HG03060 (cell line): Measurements from ENCODE around the gene NFIC.
A peak's percentile ranks its signal among the peaks of the same experiment; 100 is the strongest.
"Not testable (repeated sequence)": the region's sequence is repeated elsewhere in the genome, so short reads cannot be mapped to it uniquely, and the experiment has no call there.

Experiments
- ATAC-seq: cut with Tn5 transposase; IDR thresholded peaks from one replicate; pipeline ENCODE4 v1.9.1; 2021; ENCODE audit warnings: low read depth, moderate number of reproducible peaks; ENCODE audit not compliant: unreplicated experiment

The NFIC gene

DNA sequence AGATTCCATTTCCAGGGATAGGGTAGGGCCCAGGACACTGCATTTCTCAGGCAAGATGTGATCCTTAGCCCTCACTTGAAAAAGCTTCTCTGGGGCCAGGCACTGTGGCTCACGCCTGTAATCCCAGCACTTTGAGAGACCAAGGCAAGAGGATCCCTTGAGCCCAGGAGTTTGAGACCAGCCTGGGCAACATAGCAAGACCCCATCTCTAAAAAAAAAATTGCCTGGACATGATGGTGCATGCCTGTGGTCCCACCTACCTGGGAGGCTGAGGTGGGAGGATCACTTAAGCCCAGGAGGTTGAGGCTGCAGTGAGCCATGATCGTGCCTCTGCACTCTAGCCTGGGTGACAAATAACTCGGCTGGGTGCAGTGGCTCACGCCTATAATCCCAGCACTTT is 80.3 kb downstream of the NFIC start:
- ATAC-seq, result not testable (repeated sequence)

DNA sequence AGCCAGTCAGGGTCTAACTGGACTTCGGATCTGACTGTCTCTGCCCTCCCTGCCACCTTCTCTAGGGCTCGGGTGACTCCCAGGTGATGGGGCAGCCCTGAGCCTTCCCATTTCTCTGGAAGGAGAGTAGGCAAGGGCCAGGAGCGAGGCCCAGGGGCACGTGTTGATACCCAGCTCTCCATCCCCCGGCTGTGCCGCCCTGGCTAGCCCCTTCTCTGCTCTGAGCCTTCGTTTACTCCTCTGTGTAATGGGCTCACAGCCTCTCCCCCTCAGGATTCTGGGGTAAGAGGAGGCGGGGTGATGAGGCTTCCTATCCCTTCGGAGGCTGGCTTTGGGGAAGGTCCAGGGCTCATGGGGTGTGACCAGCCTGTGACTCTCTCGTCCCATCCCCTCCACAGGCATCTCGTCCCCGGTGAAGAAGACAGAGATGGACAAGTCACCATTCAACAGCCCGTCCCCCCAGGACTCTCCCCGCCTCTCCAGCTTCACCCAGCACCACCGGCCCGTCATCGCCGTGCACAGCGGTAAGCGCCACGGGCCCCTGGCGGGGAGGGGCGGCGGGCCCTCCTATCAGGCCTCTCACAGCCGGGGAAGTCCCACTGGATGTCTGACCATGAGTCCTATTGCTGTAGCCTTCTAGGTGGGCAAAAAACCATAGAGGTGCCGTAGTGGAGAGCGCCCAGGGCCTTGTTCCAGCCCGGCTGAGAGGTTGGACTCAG is 82.4 kb downstream of the NFIC start:
- no peak for ATAC-seq

DNA sequence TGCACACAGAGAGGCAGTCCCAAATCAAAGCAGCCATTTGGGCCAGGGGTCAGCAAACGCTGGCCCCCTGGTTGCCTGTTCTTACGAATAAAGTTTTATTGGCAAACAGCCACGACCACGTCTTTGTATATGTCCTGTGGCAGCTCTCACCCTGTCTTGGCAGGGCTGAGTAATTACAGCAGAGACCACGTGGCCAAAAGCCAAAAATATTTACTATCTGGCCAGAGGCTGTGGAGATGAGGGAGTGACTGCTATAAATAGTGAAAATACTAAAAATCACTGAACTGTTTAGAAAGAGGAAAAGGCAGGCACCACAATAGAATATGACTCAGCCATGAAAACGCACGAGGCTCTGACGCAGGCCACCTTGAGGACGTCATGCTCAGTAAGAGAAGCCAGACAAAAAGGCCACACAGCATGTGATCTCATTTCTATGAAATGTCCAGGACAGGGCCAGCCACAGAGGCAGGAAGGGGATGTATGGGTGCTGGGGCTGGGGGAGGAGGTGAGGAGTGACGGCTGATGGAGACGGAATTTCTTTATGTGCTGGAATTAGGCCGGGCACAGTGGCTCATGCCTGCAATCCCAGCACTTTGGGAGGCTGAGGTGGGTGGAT is 84.5 kb downstream of the NFIC start:
- ATAC-seq, result peak; percentile 61

DNA sequence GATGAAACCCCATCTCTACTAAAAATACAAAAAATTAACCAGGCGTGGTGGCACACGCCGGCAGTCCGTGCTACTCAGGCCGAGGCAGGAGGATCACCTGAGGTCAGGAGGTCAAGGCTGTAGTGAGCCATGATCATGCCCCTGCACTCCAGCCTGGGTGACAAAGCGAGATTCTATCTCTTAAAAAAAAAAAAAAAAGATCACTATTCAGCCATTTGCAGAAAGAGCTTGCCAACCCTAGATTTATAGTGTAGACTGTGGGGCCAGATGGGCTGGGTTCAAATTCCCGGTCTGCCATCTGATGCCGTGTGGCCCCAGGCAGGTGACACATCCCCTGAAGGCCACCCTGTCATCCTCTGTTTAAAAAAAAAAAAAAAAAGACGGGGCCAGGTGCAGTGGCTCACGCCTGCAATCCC is 85.1 kb downstream of the NFIC start:
- no peak for ATAC-seq

DNA sequence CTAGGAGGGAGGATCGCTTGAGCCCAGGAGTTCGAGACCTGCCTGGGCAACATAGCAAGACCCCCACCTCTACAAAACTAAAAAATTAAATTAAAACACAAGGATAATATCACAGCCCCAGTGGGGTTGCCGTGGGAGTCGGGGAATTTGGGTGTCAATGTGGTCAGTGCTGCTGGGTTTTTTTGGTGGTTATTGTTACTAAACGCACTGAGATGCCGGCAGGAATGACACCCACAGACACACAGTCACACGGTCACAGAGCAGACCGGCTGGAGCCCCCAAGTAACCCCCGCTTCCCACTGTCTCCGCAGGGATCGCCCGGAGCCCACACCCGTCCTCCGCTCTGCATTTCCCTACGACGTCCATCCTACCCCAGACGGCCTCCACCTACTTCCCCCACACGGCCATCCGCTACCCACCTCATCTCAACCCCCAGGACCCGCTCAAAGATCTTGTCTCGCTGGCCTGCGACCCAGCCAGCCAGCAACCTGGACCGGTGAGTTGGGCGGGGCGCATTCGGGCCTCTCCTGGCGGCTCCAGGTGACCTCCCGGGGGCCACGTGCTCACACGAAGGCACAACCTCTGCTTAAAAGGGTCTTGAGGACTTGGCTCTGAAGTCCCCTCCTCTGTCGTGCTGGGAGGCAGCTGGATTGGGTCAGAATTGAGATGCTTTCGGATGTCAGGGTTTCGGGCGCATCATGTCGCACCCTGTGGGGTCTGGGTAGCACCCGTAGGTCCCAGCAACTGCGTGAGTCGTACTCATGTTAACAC is 86.0 kb downstream of the NFIC start:
- no peak for ATAC-seq

DNA sequence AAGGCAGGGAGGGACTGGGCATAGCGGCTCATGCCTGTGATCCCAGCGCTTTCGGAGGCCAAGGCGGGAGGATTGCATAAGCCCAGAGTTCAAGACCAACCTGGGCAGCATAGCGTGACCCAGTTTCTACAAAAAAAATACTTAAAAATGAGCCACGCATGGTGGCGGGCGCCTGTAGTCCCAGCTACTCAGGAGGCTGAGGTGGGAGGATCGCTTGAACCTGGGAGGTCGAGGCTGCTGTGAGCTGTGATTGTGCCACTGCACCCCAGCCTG is 86.5 kb downstream of the NFIC start:
- ATAC-seq, result not testable (repeated sequence)

DNA sequence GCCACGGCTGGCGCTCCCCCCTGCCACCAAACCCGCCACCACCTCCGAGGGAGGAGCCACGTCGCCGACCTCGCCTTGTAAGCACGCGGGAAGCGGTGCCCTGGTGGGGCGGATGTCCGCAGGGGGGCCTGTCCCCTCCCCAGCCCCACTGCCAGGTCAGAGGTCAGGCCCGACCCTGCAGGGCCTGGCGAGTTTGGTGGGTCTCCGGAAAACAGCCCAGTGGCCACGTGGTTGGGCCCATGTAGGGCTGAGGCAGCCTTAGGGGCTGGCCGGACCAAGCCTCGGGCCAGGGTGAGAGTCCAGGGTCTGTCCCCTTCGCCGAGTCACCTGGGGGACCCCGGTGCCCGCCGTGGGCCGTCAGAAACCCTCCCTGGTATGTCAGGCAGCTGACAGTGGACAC is 87.5 kb downstream of the NFIC start:
- ATAC-seq, result no peak

DNA sequence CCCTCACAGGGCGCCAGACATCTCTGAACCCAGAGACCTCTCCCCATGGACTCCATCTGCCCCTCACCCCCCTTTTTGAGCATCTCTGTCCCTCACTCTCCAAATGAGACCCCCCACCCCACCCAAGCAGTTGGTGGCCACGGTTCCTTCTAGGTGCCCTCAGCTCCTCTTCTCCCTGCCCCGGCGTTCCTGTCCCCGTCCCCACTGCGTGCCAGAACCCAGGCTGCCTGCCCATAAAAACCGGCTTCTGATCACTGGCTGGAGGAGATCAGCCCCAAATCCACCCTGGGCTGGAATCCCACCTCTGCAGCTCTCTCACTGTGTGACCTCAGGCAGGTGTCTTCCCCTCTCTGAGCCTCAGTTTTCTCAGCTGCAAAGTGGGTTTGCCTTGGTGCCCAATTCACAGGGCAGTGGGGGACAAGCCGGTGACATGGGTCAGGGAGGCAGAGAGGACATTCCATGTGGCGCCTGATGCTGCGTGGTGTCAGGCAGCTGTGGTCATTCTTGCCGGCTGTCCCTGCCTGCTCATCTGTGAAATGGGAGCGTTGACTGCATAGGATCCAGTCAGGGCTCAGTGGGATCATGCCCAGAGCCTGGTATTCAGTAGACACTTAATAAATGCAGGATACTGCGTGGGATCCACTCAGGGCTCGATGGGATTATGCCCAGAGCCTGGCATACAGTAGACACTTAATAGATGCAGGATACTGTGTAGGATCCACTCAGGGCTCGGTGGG is 88.4 kb downstream of the NFIC start:
- ATAC-seq, result no peak

DNA sequence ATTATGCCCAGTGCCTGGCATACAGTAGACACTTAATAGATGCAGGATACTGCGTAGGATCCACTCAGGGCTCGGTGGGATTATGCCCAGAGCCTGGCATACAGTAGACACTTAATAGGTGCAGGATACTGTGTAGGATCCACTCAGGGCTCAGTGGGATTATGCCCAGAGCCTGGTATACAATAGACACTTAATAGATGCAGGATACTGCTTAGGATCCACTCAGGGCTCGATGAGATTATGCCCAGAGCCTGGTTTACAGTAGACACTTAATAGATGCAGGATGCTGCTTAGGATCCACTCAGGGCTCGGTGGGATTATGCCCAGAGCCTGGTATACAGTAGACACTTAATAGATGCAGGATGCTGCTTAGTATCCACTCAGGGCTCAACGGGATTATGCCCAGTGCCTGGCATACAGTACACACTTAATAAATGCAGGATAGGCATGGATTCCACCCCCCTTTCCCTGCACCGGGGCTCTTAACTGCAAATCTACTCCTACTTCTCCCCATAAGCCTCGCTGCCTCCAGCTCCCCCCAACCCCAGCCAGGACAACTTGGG is 89.1 kb downstream of the NFIC start:
- no peak for ATAC-seq

DNA sequence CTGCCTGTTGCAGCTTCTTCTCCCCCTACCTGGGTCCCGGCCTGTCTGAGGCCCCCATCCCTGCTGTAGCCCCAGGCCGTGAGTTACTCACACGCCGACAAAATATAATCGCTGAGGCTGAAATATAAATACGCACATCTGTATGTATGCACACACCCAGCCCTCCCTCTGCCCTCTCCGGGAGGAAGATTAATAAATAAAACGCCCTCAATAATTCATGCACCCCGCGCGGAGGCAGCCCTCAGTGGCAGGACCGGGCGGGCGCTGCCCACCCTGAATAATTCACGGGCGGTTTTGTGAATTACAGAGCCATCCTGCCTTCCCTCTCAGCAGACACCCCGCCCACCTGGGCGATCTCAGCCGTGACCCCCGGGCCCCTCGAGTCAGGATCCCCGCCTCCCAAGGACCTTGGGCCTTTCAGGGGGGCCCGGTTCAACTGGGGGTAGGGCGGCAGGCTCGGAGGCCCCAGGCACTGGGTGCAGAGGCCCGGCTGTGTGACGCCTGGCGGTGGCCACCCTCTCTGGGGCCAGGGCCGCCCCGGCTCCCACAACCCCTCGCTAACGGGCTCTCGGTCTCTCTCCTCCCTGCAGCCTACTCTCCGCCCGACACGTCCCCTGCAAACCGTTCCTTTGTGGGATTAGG is 89.7 kb downstream of the NFIC start:
- no peak for ATAC-seq

DNA sequence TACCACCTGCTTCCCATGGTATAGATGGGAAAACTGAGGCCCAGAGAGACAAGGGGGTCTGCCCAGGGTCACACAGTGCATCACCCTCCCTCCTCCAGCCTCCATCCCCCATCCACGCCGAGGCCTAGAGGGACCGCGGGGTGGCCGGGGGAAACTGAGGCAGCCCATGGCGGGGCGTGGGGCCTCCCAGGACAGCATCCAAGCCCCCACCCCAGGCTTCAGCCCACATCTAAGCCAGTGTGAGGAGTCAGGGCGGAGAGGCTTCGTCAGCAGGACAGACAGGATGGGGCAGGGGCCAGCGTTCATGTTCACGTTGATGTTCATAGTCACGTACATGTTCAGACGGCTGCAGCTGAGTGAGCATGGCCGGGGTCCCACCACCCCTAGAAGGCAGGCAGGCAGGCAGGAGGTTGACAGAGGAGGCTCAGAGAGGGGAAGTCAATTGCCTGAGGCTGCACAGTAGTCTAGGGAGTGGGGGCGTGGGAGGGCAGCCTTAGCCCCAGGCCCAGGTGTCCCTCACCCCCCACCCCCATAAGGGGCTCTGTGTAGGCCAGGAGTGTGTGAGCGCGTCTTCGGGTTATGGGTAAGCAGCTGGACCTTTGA is 90.6 kb downstream of the NFIC start:
- no peak for ATAC-seq

DNA sequence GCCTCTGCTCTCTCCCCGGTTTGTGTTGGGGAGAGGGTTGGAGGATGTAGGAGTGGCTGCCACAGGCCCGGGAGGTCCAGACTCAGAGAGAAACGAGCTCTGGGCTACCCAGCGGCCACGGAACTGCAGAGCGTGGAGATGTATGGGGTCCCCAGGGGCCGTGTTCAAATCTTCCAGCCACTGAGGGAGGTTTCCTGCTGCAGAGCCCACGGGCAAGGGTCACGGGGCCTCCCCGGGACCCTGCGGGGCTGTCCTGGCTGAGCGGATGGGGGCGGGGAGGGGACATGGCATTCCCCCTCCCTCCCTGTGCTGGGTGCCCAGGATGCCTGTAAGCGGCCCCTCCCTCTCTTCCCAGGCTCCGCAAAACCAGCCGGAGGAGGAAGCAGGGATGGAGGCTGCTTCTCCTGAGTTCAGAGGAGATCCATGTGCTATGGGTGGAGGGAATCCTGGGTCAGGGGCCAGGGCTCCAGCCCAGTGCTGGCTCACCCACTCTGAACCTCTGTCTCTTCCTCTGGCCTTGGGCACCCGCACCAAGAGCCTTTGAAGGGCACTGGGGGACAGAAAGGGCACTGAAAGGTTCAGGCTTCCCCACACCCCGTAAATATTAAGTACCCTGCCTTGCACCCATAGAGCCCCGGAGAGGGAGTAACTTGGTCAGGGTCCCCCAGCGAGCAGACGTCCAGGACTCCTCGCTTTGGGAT is 91.3 kb downstream of the NFIC start:
- ATAC-seq, result no peak

DNA sequence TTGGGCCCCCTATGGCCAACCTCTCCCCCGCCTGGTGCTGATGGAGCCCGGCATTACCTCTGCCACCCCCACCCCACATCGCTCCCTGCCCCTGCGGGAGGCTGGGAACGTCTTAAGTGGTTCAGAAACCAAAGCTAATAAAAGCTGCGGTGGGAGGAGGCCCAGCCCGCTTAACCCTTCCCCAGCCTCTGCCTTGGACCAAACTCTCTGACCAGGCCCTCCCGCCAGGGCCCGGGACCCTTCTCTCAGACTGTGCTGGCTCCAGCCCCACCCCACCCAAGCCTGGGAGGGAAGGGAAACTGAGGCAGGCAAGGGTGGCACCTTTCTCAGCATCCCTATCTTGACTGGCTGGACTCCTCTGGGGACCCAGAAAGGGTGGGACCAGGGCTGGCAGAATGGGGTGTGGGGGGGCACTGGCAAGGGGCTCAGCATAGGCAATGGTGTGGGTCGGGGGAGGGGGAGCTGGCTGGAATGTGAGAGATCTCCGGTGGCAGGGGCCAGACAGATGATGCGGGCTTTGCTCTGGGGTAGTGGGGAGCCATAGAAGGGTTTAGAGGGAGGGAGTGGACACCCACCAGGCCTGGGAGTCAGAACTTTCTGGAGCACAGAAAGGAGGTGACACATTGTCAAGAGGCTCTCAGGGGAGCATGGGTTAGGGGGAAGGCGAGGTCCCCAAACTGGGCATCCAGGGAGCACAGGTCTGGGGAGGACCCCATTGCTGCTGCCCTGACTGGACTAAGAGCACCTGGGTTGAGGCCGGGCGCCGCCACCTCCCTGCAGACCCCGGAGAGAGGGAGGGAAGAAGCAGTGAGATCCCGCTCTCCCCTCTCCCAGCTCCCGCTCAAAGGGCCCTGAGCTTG is 92.1 kb downstream of the NFIC start:
- ATAC-seq, result no peak

DNA sequence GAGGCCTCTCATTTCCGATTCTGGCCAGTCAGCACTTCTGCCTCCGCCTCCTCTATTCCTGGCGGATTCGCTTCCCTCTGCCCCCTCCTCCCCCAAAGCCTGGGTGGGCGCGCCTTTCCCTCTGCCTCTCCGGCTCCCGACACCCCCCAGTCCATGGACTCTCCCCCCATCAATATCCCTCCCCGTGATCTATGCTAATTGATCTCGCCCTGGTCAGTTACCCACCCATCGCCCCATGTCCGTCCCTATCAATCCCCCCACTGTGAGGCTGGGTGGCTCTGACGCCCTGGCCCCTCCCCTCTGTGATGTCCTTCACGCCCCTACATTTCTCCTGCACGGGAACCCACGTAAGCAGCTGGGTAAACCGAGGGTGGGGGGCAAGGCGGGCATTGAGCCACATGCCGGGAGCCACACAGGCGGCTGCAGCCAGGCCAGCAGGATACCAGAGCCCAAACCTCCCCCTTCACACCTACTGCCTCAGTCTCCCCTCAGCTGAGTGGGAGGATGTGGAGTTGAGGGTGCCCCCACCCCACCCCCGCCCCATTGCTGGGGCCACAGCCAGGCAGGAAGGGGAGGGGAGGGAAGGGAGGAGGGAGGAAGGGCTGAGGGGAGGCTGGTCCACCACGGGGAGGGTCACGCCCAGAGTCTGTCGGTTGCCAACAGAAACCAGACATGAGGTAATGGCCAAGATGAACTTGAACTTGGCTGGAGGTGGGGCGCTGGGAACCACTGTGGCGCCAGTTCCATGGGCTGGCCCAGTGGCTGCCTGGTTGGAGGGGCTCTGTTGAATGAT is 92.9 kb downstream of the NFIC start:
- ATAC-seq, result no peak

DNA sequence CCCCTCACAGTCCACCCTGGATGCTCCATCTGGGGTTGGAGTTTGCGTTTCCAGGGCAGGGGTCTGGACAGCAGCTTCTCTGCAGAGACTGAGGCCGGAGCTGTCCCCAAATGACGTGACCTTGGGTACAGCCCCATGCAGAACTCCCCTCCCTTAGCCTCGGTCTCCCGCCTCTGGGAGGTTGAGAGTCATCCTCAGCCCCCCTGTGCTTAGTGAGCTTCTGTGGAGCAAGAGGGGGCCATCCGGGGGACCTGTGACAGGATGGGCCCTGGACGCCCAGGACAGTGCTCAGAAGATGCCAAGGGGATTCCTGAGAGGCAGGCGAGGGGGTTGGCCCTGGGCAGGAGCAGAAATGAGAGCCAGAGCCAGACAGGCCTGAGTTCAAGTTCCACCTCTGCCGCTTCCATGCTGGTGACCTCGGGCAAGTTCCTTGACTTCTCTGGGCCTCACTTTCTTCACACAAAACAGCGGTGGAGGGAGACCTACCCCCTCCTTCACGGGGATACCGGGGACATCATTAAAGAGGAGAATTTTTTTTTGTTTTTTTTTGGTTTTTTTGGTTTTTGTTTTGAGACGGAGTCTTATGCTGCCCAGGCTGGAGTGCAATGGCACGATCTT is 93.7 kb downstream of the NFIC start:
- ATAC-seq, result no peak

DNA sequence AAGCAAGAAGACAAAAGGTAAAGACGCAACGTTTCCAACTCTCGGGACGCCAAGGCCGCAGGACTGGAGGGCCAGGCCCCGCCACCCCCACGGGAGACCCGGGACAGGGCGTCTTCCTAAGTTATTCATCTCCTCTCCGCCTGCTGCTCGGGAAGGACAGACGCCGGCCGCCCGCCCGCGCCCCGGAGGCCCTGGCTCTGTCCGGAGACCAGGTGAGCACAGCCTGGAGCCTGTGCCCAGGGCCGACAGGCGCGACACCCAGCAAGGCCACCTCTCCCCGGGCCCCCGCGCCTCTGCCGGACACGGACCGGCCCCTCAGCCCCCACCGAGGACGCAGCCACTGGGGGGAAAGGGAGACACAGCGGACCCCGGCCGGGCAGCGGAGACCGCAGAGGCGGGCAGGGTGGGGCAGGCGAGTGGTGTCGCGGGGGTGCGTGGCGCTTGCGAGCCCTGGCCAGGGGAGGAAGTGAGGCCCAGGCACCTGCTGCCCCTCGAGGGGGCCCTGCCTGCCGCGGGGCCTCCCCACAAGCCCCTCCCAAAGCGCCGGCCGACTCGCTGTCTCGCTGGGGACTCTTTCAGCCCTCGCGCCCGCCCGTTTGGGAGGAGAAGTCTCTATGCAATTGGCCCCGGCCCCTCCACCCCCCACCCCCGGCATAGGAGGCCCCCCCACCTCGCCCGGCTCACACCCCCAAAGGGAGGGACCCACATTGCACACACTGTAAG is 96.8 kb downstream of the NFIC start:
- no peak for ATAC-seq
